HG03159 (cell line): ENCODE data around the gene PSMD13.
"Not testable (repeated sequence)": the region's sequence is repeated elsewhere in the genome, so short reads cannot be mapped to it uniquely, and the experiment has no call there.

Experiments used
- ATAC-seq: cut with Tn5 transposase; IDR thresholded peaks from one replicate; pipeline ENCODE4 v1.9.1; 2021; ENCODE audit warnings: mild to moderate bottlenecking, moderate library complexity; ENCODE audit not compliant: unreplicated experiment

PSMD13 gene

GRCh38 chr11:285894-286220 is 49.1 kb downstream of the PSMD13 start:
- no peak for ATAC-seq

GRCh38 chr11:286977-287820 is 50.4 kb downstream of the PSMD13 start:
- not testable (repeated sequence) for ATAC-seq

- ATAC-seq: no peak
Measured at GRCh38 chr11:287821-288477, 51.2 kb downstream of the PSMD13 start.

GRCh38 chr11:288478-289397 is 52.0 kb downstream of the PSMD13 start, which contains the start of gene PGGHG:
TSS of gene PGGHG (plus strand) at chr11:289126. CDS start at chr11:289817, 691 bp downstream.
- no peak for ATAC-seq

GRCh38 chr11:289398-289711 is 52.6 kb downstream of the PSMD13 start:
- ATAC-seq: no peak

- ATAC-seq: no peak
Measured at GRCh38 chr11:289712-290620, 53.2 kb downstream of the PSMD13 start.

- ATAC-seq: no peak
Measured at GRCh38 chr11:290621-291231, 54.0 kb downstream of the PSMD13 start.

GRCh38 chr11:291281-292210 is 54.8 kb downstream of the PSMD13 start:
- ATAC-seq: no peak

- no peak for ATAC-seq
Measured at GRCh38 chr11:292211-293121, 55.7 kb downstream of the PSMD13 start.

- ATAC-seq: no peak
Measured at GRCh38 chr11:293271-293851, 56.6 kb downstream of the PSMD13 start.

- no peak for ATAC-seq
Measured at GRCh38 chr11:293852-294661, 57.3 kb downstream of the PSMD13 start.

GRCh38 chr11:294780-295179 is 58.0 kb downstream of the PSMD13 start:
- ATAC-seq: no peak

GRCh38 chr11:295351-296170 is 58.8 kb downstream of the PSMD13 start:
- no peak for ATAC-seq

GRCh38 chr11:296171-297050 is 59.6 kb downstream of the PSMD13 start:
- no peak for ATAC-seq

- ATAC-seq: no peak
Measured at GRCh38 chr11:297051-297585, 60.3 kb downstream of the PSMD13 start.
